Activated B cell treated with CpG ODN at 0.5 μM for 24 hours (primary cell): ENCODE results near the gene HOOK2. TPM values are rescaled to one million over a fixed set of nuclear protein-coding genes. Genes with fewer than 3 reads are reported as not detected.
"Not testable (repeated sequence)": the region's sequence is repeated elsewhere in the genome, so short reads cannot be mapped to it uniquely, and the experiment has no call there.

Experiments
- ATAC-seq: fragments of 200-7000 bp; cut with Tn5 transposase; one replicate; pipeline ENCODE4 v1.10.0; 2021; ENCODE audit warnings: low read depth, mild to moderate bottlenecking, moderate library complexity
- CTCF ChIA-PET: fragments of 350-600 bp; sonication (Branson Sonifier 250); formaldehyde crosslinking; loops from one replicate; lab custom pipeline; 2021; ENCODE audit warnings: antibody characterized with exemption; lab: Charles Lee
- POLR2A ChIA-PET: fragments of 350-600 bp; sonication (Branson Sonifier 250); formaldehyde crosslinking; loops from one replicate; lab custom pipeline; 2021; ENCODE audit warnings: antibody characterized with exemption; lab: Charles Lee
- DNase-seq: peaks from one replicate; pipeline ENCODE4 v3.0.0; 2022
- H3K27ac Mint-ChIP-seq: one replicate; pipeline ENCODE4 v1.8.0; 2020; ENCODE audit warnings: mixed read lengths
- H3K27me3 Mint-ChIP-seq: one replicate; pipeline ENCODE4 v1.8.0; 2021; ENCODE audit warnings: mixed read lengths
- H3K36me3 Mint-ChIP-seq: one replicate; pipeline ENCODE4 v1.8.0; 2021; ENCODE audit warnings: low read depth, mixed read lengths
- H3K4me1 Mint-ChIP-seq: one replicate; pipeline ENCODE4 v1.8.0; 2021; ENCODE audit warnings: mixed read lengths
- H3K4me3 Mint-ChIP-seq: one replicate; pipeline ENCODE4 v1.8.0; 2020; ENCODE audit warnings: mild to moderate bottlenecking, mixed read lengths
- H3K9me3 Mint-ChIP-seq: one replicate; pipeline ENCODE4 v1.8.0; 2020; ENCODE audit warnings: mixed read lengths
- intact Hi-C: fragments of 100-400 bp; cut with micrococcal nuclease; formaldehyde crosslinking; loops from one replicate; pipeline ENCODE4 v1.15.1; 2024
- total RNA-seq: library from RNA; stranded (reverse); gene quantifications from 2 replicates; pipeline ENCODE4 v1.2.3, GENCODE V29; 2022
- TF ChIP-seq, protein P1 (sequence below): fragments of 200-600 bp; IDR thresholded peaks from one replicate; pipeline ENCODE4 v1.8.0; 2022; ENCODE audit warnings: antibody characterized with exemption, mild to moderate bottlenecking

Gene HOOK2
- total RNA-seq, 1 donor from 2014 or later = 21.2 TPM

DNA sequence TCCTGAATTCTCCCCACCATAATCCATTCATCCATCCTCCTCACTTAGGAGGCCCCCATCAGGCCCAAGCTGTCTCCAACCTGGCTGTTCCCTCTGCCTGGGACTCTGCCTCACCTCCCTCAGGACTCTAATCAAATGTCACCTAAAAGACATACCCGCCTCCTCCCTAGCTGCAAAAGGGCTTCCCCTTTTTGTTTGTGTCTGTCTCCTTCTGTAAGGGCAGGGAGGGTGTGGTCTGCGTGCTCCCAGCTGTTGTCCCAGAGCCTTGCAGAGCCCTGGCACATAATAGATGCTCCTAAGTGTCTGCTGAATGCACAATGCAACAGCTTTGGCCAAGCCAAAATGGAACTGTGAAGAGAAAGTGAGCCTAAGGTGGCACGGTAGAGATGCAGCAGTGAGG, 45.3 kb downstream of the HOOK2 start:
- no peaks in the 10 kb centered on the region for H3K27me3 Mint-ChIP-seq
- no peaks in the 10 kb centered on the region for H3K9me3 Mint-ChIP-seq
- DNase-seq (no peak), ATAC-seq (no peak)
- TF ChIP-seq, protein P1, sequence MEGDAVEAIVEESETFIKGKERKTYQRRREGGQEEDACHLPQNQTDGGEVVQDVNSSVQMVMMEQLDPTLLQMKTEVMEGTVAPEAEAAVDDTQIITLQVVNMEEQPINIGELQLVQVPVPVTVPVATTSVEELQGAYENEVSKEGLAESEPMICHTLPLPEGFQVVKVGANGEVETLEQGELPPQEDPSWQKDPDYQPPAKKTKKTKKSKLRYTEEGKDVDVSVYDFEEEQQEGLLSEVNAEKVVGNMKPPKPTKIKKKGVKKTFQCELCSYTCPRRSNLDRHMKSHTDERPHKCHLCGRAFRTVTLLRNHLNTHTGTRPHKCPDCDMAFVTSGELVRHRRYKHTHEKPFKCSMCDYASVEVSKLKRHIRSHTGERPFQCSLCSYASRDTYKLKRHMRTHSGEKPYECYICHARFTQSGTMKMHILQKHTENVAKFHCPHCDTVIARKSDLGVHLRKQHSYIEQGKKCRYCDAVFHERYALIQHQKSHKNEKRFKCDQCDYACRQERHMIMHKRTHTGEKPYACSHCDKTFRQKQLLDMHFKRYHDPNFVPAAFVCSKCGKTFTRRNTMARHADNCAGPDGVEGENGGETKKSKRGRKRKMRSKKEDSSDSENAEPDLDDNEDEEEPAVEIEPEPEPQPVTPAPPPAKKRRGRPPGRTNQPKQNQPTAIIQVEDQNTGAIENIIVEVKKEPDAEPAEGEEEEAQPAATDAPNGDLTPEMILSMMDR = no peak
- H3K36me3 Mint-ChIP-seq = peaks cover 53% of the 10 kb centered on the region
- intact Hi-C loops = no loop called here
- H3K4me3 Mint-ChIP-seq = peak overlapping the region; percentile 74
- ChIA-PET CTCF (interaction anchor here (1.2 to 1.3 kb wide), 2 partner anchors 13 to 66 kb away, joined by 3 to 4 read pairs; no protein-coding TSS in a partner anchor), POLR2A (interaction anchor here (0.6 to 1.4 kb wide), 4 partner anchors 33 to 151 kb away, joined by 3 to 6 read pairs (median 4); partner anchors contain the start of gene FBXW9)
- H3K27ac Mint-ChIP-seq = peak overlapping the region; percentile 89
- peaks cover 50% of the 10 kb centered on the region for H3K4me1 Mint-ChIP-seq

DNA sequence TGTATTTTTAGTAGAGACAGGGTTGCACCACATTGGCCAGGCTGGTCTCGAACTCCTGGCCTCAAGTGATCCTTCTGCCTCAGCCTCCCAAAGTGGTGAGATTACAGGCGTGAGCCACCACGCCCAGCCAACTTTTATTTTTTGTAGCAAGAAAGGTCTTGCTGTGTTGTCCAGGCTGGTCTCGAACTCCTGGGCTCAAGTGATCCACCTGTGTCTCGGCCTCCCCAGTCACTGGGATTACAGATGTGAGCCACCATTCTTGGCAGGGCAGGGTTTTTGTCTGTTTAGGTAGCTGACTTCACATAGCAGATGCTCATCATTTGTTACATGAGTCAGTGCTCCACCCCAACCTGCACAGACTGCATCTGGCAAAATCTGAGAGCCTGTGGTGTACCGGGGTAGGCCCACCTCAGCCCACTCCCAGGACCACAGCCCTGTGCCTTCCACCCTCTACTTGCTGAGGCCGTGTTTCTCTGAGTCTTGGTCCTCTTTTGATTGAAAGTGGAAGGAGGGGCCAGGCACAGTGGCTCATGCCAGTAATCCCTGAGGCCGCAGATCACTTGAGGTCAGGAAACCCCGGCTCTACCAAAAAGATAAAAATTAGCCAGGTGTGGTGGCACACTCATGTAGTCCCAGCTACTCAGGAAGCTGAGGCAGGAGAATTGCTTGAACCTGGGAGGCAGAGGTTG, 47.5 kb downstream of the HOOK2 start:
- ChIA-PET POLR2A (interaction anchor here (0.7 to 1.5 kb wide), 5 partner anchors 9 to 112 kb away, joined by 3 to 8 read pairs (median 5); partner anchors contain the start of gene FBXW9), CTCF (interaction anchor here (1.1 kb wide), 1 partner anchor 29 kb away, joined by 3 read pairs; no protein-coding TSS in a partner anchor)
- H3K36me3 Mint-ChIP-seq = peaks cover 48% of the 10 kb centered on the region
- H3K27me3 Mint-ChIP-seq = no peaks in the 10 kb centered on the region
- no peak for ATAC-seq
- H3K9me3 Mint-ChIP-seq = no peaks in the 10 kb centered on the region
- peak overlapping the region; percentile 24 for H3K27ac Mint-ChIP-seq
- intact Hi-C loops = no loop called here
- H3K4me1 Mint-ChIP-seq = peaks cover 57% of the 10 kb centered on the region
- no peak for DNase-seq
- no peak overlapping the region for H3K4me3 Mint-ChIP-seq
- TF ChIP-seq, protein P1 = no peak

DNA sequence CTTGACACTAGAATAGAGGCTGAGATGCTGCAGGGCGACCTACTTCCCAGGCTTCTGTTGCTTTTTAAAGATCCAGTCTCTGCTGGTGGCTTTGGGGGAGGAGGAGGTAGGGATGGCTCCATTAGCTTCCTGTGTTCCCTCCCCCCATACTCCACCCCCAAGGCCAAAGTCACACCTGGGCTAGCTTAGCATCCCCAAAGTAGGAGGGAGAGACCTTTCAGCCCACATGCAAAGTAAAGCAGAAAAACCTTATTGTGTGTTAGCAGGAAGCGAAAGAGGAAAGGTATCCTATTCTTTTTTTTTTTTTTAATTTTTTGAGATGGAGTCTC, 48.4 kb downstream of the HOOK2 start:
- ChIA-PET CTCF (interaction anchor here (1.1 to 1.6 kb wide), 2 partner anchors 9 to 30 kb away, joined by 3 to 5 read pairs; no protein-coding TSS in a partner anchor), POLR2A (interaction anchor here (0.7 to 1.5 kb wide), 4 partner anchors 10 to 111 kb away, joined by 3 to 8 read pairs (median 4); partner anchors contain the start of gene RNASEH2A)
- peaks cover 52% of the 10 kb centered on the region for H3K4me1 Mint-ChIP-seq
- no peak overlapping the region for H3K4me3 Mint-ChIP-seq
- no peaks in the 10 kb centered on the region for H3K27me3 Mint-ChIP-seq
- no peaks in the 10 kb centered on the region for H3K9me3 Mint-ChIP-seq
- DNase-seq (no peak), ATAC-seq (no peak)
- H3K27ac Mint-ChIP-seq = peak overlapping the region; percentile 75
- peaks cover 46% of the 10 kb centered on the region for H3K36me3 Mint-ChIP-seq
- intact Hi-C loops = no loop called here
- TF ChIP-seq, protein P1 = no peak

DNA sequence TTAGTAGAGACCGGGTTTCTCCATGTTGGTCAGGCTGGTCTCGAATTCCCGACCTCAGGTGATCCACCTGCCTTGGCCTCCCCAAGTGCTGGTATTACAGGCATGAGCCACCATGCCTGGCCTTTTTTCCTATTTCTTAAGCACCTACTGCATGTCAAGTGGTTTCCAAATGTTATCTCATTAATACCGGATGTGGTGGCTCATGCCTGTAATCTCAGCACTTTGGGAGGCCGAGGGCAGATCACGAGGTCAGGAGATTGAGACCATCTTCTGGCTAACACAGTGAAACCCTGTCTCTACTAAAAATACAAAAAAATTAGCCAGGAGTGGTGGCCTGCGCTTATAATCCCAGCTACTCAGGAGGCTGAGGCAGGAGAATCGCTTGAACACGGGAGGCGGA, 49.7 kb downstream of the HOOK2 start:
- CTCF ChIA-PET = interaction anchor here (1.6 kb wide), 1 partner anchor 8 kb away, joined by 5 read pairs; no protein-coding TSS in a partner anchor

DNA sequence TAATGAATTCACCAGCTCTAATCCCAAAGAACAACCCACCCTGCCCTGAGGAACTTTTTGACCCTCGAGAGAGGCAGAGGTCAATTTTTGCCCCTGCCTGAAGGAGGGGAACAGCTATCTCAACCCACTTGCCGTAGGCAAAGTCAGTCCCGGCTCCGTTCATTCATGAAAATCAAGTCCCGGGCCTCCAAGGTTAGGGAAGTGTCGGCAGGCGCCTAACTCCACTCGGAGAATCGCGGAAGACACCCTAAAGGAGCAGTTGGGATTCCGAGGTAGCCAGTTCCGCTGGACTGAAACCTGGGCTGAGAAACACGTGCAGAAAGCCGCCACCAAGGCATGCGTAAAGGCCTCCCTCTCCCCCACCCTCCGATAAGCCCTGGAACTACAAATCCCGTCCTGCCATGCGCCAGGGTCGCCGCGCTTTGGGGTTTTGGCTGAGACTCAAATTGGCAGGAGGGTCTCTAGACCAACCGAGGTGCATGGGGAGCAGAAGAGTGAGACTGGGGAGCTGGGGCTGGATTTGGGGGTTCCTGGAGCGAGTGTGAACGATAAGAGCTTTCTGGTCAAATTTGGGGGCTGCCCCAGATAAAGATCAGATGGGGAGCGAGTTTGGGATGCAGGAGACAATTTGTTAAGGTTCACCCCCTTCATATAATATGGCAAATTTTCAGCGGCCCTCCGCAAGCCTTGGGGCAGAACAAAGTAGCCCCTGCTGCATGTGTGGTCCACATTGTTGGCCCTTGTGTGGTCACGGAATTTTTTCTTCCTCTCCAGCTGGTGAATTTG, 51.5 kb downstream of the HOOK2 start, which contains the start of gene TNPO2:
TSS of gene TNPO2 (minus strand) at position 292 of the 786 bp plus-strand sequence. CDS start 2,955 bp downstream, outside the sequence.
- peak within 1 kb of the TSS; percentile 92 for H3K4me3 Mint-ChIP-seq
- TF ChIP-seq, protein P1 = no peak
- H3K27ac Mint-ChIP-seq = peak within 1 kb of the TSS; percentile 90
- DNase-seq = peak; percentile 55
- no peaks in the 10 kb centered on the region for H3K9me3 Mint-ChIP-seq
- peaks cover 42% of the 10 kb centered on the region for H3K4me1 Mint-ChIP-seq
- H3K36me3 Mint-ChIP-seq = peaks cover 39% of the 10 kb centered on the region
- intact Hi-C loops = loop anchor here (5.0 kb wide), 4 partner anchors 42 to 213 kb away; partner anchors contain the start of genes CALR, DHPS, MAN2B1 and WDR83
- ATAC-seq = peak; percentile 65
- POLR2A ChIA-PET = interaction anchor here (0.6 to 7.0 kb wide), 17 partner anchors 7 to 1383 kb away, joined by 3 to 121 read pairs (median 5); partner anchors contain the start of genes DHPS, DNASE2, FARSA and FBXW9
- CTCF ChIA-PET = interaction anchor here (0.8 to 3.6 kb wide), 4 partner anchors 10 to 42 kb away, joined by 3 to 14 read pairs (median 6); partner anchors contain the start of genes GET3 and TRIR
- no peaks in the 10 kb centered on the region for H3K27me3 Mint-ChIP-seq

More for the DNA sequence above, 49.7 kb downstream of the HOOK2 start:
- H3K9me3 Mint-ChIP-seq, H3K4me3 Mint-ChIP-seq, DNase-seq, intact Hi-C loops, ATAC-seq, H3K27me3 Mint-ChIP-seq, H3K27ac Mint-ChIP-seq: not testable (repeated sequence)
- peaks cover 50% of the 10 kb centered on the region for H3K4me1 Mint-ChIP-seq
- peaks cover 47% of the 10 kb centered on the region for H3K36me3 Mint-ChIP-seq
- POLR2A ChIA-PET = interaction anchor here (0.6 to 7.0 kb wide), 3 partner anchors 10 to 113 kb away, joined by 4 to 121 read pairs (median 7); partner anchors contain the start of genes GET3 and TRIR
